ENCODE data around the gene PIK3R2.
"Not testable (repeated sequence)": the region's sequence is repeated elsewhere in the genome, so short reads cannot be mapped to it uniquely, and the experiment has no call there.

PIK3R2 gene

DNA sequence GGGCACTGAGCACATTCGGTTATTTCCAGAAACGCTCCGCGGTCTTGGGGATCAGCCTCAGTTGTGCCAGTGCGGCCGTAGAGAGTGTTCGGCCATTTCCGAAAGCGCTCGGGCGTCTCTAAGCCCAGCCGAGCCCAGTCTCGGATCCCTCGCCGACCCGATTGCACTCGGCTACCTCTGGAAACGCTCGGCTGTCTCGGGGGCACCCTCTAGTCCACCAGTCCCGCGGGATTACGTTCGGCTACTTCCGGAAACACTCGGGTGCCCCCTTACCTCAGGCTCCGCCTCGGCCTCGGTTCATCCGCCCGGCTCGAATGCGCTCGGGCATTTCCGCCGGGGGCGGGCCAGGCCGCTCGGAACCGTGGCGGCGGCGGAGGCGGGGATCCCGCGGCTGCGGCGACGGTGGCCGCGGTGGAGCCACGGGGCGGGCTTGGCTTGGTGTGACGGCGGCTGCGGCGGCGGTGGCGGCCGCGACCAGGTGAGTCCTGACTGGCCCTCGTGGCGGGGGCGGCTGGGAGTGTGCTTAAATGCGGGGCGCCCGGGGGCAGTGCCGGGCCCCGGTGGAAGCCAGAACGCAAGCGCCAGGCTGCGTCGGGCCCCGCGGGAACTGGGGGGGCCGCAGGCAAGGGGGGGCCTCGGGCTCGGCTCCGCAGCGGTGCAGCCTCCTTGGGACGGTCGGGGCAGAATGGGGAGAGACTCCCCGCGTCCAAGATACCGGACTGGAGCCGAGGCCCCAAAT lies at the start of gene PIK3R2:
TSS of gene PIK3R2 (plus strand) at position 347 of the 739 bp plus-strand sequence. CDS start 2,717 bp downstream, outside the sequence.
- DNase-seq: peak; percentile 100

DNA sequence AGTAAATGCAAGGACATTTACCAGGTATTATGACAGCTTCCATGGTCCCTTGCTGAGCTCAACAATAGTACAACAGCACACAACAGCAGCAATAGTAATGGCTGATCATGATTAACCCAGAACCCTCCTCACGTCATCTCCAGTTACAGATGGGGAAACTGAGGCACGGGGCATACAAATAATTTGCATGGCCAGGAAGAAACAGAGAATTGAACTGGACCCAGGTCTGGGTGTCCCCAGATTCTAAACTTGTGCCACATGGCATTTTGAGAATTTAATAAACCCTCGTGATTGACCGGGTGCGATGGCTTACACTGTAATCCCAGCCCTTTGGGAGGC lies 48.2 kb upstream of the PIK3R2 start:
- DNase-seq: no peak

DNA sequence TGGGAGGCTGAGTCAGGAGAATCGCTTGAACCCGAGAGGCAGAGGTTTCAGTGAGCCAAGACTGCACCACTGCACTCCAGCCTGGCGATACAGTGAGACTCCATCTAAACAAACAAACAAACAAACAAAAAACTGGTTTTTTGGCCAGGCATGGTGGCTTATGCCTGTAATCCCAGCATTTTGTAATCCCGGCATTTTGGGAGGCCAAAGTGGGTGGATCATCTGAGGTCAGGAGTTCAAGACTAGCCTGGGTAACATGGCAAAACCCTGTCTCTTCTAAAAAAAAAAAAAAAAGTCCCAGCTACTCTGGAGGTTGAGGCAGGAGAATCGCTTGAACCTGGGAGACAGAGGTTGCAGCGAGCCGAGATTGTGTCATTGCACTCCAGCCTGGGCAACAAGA lies 47.7 kb upstream of the PIK3R2 start:
- DNase-seq: not testable (repeated sequence)

DNA sequence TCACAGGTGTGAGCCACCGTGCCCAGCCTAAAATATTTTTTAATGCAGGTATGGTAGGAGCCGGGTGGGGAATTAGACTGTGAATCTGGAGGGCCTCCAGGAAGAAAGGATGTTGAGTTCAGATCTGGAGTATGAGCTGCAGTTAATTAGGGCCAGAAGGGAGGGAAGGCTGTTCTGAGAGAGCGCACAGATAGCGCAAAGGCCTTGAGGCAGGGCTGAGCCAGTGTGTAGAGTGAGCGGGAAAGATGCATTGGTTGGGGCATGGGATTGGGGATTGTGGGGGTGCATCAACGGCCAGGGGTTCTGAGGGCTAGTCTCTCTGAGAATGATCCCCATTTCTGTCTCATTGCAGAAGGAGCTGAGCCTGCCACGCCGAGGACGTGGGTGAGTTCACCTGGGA lies 45.7 kb upstream of the PIK3R2 start:
- no peak for DNase-seq

DNA sequence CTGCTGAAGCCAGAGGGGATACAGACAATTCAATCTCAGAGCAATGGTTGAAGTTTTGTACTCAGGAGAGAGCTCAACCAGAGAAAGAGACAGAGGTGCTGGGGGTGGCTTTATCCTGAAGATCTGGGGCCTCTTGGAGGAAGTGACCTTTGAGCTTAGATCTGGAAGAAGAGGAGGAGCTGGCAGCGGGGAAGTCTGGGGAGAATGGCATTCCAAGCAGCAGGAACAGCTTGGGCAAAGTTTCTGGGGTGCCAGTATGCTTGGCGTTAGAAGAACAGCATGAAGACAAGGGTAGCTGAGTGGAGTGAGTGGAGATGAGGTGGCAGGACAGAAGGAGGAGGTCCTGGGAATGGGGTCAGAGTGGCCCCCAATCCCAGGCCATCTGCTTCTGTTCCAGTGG lies 44.1 kb upstream of the PIK3R2 start:
- DNase-seq: no peak

DNA sequence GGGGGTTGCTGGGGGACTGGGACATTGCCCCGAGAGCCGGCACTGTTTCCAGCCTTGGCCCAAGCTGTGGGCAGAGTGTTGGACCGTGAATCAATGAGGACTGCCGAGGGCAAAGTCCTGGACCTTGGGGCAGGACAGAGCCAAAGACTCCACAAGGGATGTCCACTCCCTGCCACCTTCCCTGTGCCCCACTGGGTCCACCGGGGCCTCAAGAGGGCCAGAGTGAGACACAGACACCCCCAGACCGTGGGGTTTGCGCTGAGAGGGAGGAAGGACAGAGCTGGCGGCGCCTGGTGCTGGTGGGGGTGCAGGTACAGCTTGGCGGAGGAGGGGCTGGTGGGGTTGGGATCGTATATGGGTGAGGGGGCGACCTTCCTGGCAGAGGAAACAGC lies 43.6 kb upstream of the PIK3R2 start:
- no peak for DNase-seq

DNA sequence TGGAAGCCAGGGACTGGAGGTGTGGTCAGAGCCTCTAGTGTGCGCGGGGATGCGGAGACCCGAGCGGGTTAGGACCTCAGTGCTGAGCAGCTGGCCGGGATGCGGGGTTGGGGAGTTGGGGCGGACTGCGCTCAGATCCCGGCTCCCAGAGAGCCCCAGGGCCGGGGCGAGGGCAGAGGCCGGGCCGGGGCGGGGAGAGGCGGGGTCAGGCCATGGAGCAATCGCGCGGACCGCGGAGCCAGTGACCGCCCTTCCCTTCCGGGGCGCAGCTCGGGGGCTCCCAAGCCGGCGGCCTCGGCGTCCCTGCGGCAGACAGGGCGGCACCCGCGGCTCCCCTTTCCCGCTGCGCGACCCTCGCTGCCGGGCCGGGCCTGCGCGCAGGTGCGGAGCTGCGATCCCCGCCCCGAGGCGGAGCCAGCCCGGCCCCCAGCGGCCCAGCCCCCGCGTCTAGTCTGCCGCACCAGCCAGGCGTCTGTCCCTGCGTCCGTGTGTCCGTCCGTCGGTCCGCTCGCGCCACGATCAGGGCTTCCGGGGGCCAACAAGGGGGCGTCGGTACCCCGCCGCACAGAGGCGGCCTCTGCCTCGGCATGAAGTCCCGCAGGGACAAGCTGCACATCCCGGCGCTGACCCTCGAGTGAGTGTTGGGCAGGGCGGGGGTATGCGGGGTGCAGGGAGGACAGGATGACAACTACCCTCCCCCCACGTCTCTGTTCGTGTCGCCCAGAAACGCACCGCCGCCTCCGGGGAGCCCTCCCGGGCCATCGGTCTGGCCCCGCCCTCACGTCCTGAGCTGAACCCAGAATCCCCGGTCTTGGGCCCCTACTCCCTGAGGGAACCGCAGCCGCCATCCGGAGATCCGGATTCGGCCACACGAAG lies 43.0 kb upstream of the PIK3R2 start:
- peak; percentile 60 for DNase-seq

DNA sequence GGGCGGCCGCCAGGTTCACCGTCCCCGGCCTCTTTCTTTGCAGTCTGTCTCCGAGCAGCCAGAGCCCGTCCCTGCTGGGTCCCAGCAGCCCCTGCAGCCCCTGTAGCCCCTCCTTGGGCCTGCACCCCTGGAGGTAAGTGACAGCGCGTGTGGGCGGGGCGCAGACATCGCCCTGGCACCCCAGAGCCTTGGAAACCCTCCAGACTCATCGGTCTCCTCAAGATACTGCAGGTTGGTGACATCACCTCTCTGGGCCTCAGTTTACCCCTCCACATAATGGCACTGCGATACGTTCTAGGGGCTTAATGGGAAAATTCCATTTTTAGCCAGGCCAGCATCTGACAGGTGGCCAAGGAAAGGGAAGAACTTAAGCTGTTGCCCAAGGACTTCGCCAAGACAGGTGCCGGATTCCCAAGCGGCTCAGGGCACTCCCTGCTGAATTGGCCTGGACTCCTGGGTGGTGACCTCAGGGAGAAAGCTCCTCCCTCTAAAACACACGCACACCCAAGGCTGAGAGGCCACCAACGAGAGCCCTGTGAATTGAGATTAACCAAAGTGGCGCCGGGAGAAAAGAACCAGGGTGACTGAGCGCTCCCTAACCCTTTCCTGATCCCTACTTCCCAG lies 42.2 kb upstream of the PIK3R2 start:
- no peak for DNase-seq

DNA sequence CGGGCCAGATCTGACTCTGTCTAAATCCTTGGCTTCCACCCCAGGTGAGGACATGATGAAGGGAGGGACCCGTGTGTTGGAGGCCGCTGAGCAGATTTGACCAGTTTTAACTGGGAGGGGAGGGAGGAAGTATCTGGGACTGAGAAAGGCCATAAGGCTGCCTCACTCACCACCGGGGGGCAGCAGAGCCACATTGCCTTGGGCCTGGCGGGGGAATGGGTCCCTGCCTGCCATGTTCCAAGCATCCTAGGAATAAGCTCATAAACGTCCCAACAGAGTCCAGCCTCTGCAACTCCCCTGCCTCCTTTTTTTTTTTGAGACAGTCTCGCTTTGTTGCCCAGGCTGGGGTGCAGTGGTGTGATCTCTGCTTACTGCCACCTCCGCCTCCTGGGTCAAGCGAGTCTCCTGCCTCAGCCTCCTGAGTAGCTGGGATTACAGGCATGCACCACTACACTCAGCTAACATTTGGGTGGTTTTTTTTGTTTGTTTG lies 39.9 kb upstream of the PIK3R2 start:
- peak; percentile 91 for DNase-seq

DNA sequence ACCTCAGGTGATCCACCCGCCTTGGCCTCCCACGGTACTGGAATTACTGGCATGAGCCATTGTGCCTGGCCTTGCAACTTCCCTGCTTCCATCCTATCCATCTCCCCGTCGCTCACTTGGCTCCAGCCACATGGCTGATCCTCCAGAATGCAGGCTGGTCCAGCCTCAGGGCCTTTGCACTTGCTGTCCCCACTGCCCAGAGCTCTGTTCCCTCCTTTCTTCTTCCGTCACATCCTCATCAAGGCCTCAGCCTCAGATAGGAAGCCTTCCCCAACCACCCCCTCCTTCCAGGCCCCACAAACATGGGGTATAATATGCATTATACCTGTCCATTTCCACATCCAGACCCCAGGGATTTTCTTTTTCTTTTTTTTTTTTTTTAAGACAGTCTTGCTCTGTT lies 39.1 kb upstream of the PIK3R2 start:
- DNase-seq: no peak

DNA sequence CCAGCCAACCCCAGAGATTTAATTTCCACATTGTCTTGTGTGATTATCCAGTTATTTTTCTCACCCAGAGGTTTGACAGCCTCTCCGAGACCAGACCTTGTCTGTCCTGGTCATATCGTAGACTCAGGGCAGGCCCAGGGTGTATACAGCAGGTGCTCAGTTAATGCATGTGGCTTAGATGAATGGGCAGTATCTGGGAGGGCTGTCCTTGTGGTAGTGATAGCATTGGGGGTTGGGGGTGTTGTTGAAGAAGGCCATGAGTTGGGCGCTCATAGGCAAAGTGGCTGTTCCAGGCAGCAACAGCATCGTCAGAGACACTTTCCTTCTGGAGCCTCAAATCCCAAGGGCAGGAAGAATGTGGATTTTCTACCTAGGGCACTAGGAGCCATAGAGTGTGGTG lies 38.5 kb upstream of the PIK3R2 start:
- DNase-seq: no peak

DNA sequence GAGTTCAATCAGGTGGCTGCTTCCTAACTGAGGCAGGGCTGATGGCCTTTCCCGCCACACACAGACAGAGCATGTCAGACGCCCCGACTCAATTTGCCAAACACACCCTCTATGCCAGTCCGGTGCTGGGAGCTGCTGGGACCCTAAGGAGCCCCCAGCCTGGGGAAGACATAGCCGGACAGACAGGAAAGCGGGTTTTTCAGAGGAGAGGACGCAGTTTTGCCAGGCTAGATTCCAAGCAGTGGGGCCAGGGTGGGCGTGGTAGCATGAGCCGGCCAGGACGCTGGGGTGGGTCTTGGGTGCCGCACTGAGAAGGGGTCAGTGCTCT lies 35.6 kb upstream of the PIK3R2 start:
- DNase-seq: no peak

DNA sequence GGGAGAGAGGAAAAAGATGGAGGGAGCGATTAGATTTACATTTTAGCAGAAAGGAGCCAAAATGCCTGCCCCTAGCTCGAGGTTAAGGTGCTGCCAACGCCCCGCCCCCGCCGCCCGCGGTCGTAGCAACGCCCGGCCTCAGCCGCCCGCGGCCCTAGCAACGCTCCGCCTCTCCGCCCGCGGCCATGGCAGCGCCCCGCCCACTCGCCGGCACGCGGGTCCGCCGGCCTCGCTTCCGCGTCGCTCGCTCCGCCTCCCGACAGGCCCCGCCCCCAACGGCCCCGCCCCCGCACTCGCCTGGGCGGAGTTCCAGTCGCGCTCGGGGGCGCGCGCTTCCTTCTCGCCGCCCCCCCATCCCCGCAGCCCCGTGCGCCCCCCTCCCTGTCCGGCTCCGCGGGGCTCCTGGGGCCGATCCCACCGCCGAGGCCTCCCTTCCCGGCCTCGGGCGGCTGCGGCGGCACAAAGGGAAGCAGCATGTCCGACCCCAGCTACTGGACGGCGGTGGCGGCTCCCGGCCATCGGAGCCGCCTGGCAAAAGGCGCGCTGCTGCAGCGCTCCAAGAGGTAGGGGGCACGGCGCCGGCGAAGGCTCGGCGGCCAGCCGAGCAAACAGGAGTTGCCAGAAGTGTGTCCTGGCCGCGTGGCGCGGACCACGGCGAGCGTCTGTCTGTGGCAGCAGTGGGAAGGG lies 35.1 kb upstream of the PIK3R2 start:
- DNase-seq: peak; percentile 96

DNA sequence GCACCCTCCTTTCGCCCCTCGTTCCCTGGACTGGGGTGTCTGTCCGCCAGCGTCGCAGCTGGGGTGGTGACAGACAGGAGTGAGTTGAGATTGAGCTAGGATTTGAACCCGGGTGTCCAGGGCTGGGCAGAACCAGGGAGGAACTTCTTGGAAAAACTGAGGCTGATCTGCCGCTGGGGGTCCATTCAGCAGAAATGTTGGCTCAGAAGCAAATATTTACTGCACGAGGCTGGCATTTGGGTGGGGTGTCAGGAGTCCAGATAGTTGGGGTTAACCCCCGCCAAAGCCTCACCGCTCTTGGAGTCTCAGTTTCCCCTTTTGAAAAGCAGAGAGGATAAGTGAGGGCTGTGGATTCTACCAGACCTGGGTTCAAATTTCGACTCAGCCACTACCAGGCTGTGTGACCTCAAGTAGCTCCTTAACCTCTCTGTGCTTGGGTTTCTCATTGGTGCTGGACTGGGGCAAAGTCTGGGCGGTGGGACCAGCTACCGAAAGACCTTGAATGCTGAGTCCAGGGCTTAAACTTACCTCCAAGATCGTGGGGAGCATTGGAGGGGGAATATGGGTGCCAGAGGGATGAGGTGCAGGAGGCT lies 34.4 kb upstream of the PIK3R2 start:
- no peak for DNase-seq

DNA sequence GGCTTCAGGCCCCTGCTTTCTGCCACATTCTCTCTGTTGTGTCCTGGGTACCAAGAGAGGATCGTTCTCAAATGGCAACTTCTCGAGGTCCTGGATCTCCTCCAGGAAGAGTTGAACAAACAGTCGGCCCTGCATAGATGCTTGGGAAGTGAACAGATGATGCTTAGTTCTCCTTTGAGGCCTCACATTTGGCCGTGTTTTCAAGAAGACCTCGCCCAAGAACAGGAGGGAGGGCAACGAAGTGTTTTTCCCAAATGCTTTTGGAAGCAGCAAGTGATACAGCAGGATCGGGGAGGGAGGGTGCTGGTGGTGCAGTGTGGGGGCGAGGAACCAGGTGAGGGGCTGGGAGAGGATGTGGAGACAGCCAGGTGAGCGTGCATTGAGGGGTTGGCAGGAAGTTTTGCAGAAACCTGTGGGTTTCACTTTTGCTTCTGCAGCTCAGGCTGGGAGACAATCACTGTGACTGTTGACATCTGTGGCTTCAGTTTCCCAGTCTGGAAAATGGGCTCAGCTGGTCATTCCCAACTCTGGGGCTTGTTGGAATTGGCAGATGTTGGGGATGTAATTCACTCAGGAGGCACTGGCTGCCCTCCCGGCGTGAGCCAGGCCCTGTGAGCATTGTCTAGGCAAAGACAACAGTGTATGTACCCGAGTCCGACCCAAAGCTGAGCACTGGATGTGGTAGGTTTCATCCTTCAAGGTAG lies 33.8 kb upstream of the PIK3R2 start:
- no peak for DNase-seq

DNA sequence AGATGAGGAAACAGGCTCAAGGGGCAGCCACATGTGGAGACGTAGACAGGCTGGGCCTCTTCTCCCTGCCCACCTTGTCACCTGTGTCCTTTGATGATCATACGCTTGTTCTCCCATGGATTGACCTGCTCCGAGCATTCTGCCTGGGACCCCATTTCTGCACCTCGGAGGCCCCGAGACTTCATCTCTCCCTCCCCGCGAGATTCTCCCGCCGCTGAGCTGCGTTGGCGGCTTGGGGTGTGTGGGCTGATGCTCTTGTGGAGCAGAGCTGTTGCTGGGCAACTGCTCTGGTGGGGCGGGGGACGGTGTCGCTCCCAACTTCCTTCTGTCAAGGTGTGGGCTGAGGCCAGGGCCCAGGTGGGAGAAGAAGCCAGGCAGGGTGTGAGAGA lies 33.3 kb upstream of the PIK3R2 start:
- DNase-seq: no peak

DNA sequence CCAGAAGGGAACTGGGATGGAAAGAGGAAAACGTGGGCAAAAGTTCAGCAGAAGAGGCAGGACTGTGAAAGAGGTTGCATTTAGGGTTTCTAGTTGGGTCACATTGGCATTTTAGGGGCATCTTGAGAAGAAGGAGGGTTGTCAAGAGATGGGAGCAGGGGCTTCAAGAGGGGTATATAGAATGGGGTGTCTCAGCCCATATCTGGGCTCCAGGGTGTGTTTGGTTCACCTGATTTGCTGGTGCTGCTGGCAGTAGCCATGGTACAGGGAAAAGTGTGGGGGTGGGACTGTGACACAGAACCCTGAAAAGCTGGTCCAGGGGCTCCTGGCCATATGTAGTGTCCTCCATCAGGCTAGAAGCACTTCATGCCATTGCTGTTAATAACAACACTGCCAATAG lies 32.8 kb upstream of the PIK3R2 start:
- DNase-seq: no peak

DNA sequence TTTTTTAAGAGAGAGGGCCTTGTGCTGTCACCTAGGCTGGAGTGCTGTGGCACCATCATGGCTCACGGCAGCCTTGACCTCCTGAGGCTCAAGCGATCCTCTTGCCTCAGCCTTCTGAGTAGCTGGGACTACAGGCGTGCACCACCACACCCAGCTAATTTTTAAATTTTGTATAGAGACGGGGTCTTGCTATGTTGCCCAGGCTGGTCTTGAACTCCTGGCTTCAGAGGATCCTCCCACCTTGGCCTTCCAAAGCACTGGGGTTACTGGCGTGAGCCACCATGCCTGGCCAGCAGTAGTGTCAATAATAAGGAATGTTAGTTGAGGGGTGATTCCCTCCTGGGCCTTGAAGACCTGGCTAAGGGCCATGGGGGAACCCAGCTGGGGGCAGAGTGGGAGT lies 31.8 kb upstream of the PIK3R2 start:
- no peak for DNase-seq

DNA sequence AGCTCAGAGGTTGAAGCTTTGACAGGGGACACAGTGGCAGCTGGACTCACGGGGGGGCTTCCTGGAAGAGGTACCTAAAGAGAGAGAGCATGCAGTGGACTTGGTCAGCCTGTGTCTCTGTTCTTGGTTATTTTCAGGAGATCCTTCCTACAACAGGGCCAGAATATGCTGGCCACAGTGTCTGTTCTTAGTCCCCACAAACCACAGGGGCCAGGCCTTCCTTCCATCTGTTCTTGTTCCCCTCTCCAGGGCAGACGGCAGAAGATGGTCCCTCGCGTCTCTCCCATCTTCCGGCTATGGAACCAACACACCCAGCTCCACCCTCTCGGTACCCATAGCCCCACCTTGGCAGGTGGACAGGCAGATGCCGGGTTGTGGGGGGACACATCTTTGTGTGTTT lies 30.5 kb upstream of the PIK3R2 start:
- no peak for DNase-seq

DNA sequence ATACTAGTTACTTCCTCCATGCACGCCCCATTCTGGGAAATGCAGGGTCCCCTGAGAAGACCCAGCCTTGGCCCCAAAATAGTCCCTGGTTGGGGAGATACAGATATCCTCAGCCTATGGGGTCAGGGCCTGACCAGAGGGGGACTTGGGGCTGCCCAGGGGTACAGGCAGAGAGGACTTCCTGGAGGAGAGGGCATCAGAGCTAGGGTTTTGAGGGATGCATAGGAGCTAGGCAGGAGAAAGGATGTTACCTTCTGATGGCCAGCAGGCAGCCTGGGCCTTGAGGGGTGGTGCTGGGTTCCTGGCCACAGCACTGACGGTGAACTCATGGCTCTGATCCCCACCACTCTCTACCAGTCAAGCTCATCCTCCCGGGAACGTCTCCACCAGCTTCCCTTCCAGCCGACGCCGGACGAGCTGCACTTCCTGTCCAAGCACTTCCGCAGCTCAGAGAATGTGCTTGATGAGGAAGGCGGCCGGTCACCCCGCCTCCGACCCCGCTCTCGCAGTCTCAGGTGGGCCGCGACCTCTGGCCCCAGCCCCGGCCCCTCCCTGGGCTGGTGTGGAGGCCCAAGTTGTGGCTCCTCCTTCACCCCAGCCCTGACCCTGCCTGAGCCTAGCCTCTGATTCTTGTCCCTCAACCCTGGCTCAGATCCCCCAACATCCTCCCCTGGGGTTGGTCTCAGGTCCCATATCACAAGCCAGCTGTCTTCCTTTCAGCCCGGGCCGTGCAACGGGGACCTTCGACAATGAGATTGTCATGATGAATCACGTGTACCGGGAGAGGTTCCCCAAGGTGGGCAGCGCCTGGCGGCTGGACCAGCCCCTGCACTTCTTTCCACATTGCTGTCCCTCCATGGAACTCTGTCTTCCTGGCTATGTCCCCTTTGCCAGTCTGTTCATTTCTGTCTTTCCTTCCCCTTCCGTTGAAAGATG lies 29.8 kb upstream of the PIK3R2 start:
- no peak for DNase-seq

DNA sequence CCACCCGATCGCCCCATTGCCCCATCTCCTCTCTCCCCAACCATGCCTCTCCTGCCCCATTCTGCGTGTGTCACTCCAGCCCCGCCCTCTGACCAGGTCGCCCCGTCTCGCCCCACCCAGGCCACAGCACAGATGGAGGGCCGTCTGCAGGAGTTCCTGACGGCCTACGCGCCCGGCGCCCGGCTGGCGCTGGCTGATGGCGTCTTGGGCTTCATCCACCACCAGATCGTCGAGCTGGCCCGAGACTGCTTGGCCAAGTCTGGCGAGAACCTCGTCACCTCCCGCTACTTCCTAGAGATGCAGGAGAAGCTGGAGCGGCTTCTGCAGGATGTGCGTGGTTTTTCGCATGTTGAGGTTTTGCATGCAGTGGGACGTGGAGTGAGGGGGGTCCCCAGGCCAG lies 29.1 kb upstream of the PIK3R2 start:
- no peak for DNase-seq

Data from suppressor macrophage treated with lipopolysaccharide for 4 hours (primary cell).